IMR-90 (cell line): ENCODE measurements around the gene GABARAPL1. TPM values are rescaled to one million over a fixed set of nuclear protein-coding genes. Genes with fewer than 3 reads are reported as not detected.

ENCODE experiments used
- ATAC-seq: fragments of 200-7000 bp; cut with Tn5 transposase; 2 replicates; pipeline ENCODE4 v1.9.1; 2020; ENCODE audit warnings: low read depth, mild to moderate bottlenecking, moderate library complexity
- BruUV-seq: library from RNA; stranded (reverse); fragments of 400-500 nt; replicated peaks from 2 replicates; lab custom pipeline; 2021; lab: Mats Ljungman, UMichigan
- CTCF ChIA-PET: fragments of 300-600 bp; formaldehyde crosslinking; extraction: SDS; loops from one replicate; lab custom pipeline; 2021; ENCODE audit warnings: antibody characterized with exemption; lab: Yijun Ruan, JAX
- POLR2A ChIA-PET: fragments of 300-600 bp; sonication (Branson Sonifier 250); formaldehyde crosslinking; loops from one replicate; lab custom pipeline; 2022; ENCODE audit warnings: antibody characterized with exemption; ENCODE audit not compliant: unreplicated experiment; lab: Charles Lee
- DNase-seq: peaks from one replicate; pipeline ENCODE4 v3.0.0; 2013
- H2AFZ ChIP-seq: replicated peaks from 2 replicates; pipeline ENCODE3; 2013; ENCODE audit warnings: low read length, mild to moderate bottlenecking; ENCODE audit not compliant: poor library complexity
- H2AK5ac ChIP-seq: 2 replicates; pipeline ENCODE4 v1.6.1; 2013; ENCODE audit warnings: low read depth, low read length, inconsistent platforms
- H2AK9ac ChIP-seq: replicated peaks from 2 replicates; pipeline ENCODE3; 2013; ENCODE audit warnings: mild to moderate bottlenecking, low read depth, low read length, moderate library complexity; ENCODE audit not compliant: poor library complexity
- H2BK120ac ChIP-seq: 2 replicates; pipeline ENCODE4 v1.6.1; 2013; ENCODE audit warnings: low read depth, low read length, inconsistent platforms
- H2BK15ac ChIP-seq: 3 replicates; pipeline ENCODE4 v1.6.1; 2013; ENCODE audit warnings: low read depth, low read length, inconsistent platforms
- H2BK20ac ChIP-seq: 2 replicates; pipeline ENCODE4 v1.6.1; 2013; ENCODE audit warnings: low read depth, mild to moderate bottlenecking, inconsistent platforms, low read length, moderate library complexity
- H2BK5ac ChIP-seq: 2 replicates; pipeline ENCODE4 v1.6.1; 2013; ENCODE audit warnings: mild to moderate bottlenecking, low read depth, low read length, inconsistent platforms; ENCODE audit not compliant: poor library complexity, severe bottlenecking
- H3K14ac ChIP-seq: replicated peaks from 2 replicates; pipeline ENCODE4 v1.6.1; 2013; ENCODE audit warnings: low read depth, low read length, inconsistent platforms
- H3K18ac ChIP-seq: 2 replicates; pipeline ENCODE4 v1.6.1; 2013; ENCODE audit warnings: low read depth, low read length, control low read depth
- H3K23ac ChIP-seq: 2 replicates; pipeline ENCODE4 v1.6.1; 2013; ENCODE audit warnings: low read depth, low read length, inconsistent platforms
- H3K27ac ChIP-seq: 2 replicates; pipeline ENCODE4 v1.5.1; 2013; ENCODE audit warnings: mild to moderate bottlenecking, control low read depth, low read length; ENCODE audit not compliant: insufficient read depth
- H3K27me3 ChIP-seq: 2 replicates; pipeline ENCODE4 v1.6.1; 2013; ENCODE audit warnings: low read length; ENCODE audit not compliant: control insufficient read depth, insufficient read depth
- H3K36me3 ChIP-seq: 2 replicates; pipeline ENCODE4 v1.6.1; 2013; ENCODE audit warnings: low read length, mixed read lengths; ENCODE audit not compliant: control insufficient read depth, insufficient read depth
- H3K4ac ChIP-seq: 2 replicates; pipeline ENCODE4 v1.6.1; 2013; ENCODE audit warnings: low read depth, low read length, inconsistent platforms
- H3K4me1 ChIP-seq: 2 replicates; pipeline ENCODE4 v1.6.1; 2013; ENCODE audit warnings: low read length, mixed read lengths; ENCODE audit not compliant: control insufficient read depth, insufficient read depth
- H3K4me2 ChIP-seq: 2 replicates; pipeline ENCODE4 v1.6.1; 2013; ENCODE audit warnings: low read depth, mild to moderate bottlenecking, control low read depth, low read length, moderate library complexity
- H3K4me3 ChIP-seq: 2 replicates; pipeline ENCODE4 v1.5.1; 2013; ENCODE audit warnings: low read depth, mild to moderate bottlenecking, control low read depth, low read length, moderate library complexity; ENCODE audit not compliant: insufficient read depth
- H3K56ac ChIP-seq: 2 replicates; pipeline ENCODE4 v1.6.1; 2013; ENCODE audit warnings: low read length, inconsistent platforms; ENCODE audit not compliant: insufficient read depth; ENCODE audit errors: extremely low read depth
- H3K79me1 ChIP-seq, 2 experiments: 2 replicates each; pipeline ENCODE4 v1.6.1; 2013; ENCODE audit warnings: low read length in 2 of 2, inconsistent platforms in 1 of 2, low read depth in 1 of 2
- H3K9ac ChIP-seq: 2 replicates; pipeline ENCODE4 v1.6.1; 2013; ENCODE audit warnings: low read depth, low read length, control low read depth
- H3K9me1 ChIP-seq: 2 replicates; pipeline ENCODE4 v1.6.1; 2013; ENCODE audit warnings: low read length, inconsistent platforms; ENCODE audit not compliant: insufficient read depth
- H3K9me3 ChIP-seq: 2 replicates; pipeline ENCODE4 v1.6.1; 2013; ENCODE audit warnings: low read length; ENCODE audit not compliant: control insufficient read depth, insufficient read depth
- H4K20me1 ChIP-seq: 2 replicates; pipeline ENCODE4 v1.6.1; 2013; ENCODE audit warnings: low read length, inconsistent platforms; ENCODE audit not compliant: insufficient read depth
- H4K5ac ChIP-seq: 2 replicates; pipeline ENCODE4 v1.6.1; 2013; ENCODE audit warnings: mild to moderate bottlenecking, low read depth, low read length, control low read depth
- H4K8ac ChIP-seq, 2 experiments: 2 replicates each; pipeline ENCODE4 v1.6.1; 2013; ENCODE audit warnings: low read depth in 2 of 2, low read length in 2 of 2, control low read depth in 1 of 2, inconsistent platforms in 1 of 2
- H4K91ac ChIP-seq: 2 replicates; pipeline ENCODE4 v1.6.1; 2013; ENCODE audit warnings: low read depth, low read length, inconsistent platforms; ENCODE audit not compliant: insufficient read depth
- BHLHE40 ChIP-seq: fragments of 150-350 bp; IDR thresholded peaks from 2 replicates; pipeline ENCODE4 v1.6.1; 2016; ENCODE audit warnings: mild to moderate bottlenecking, low read depth, low read length
- CEBPB ChIP-seq: IDR thresholded peaks from 2 replicates; pipeline ENCODE4 v1.6.1; 2012; ENCODE audit warnings: low read depth, low read length, improper control_type of control experiment
- CHD1 ChIP-seq: IDR thresholded peaks from 2 replicates; pipeline ENCODE4 v1.6.1; 2012; ENCODE audit warnings: low read depth, low read length, improper control_type of control experiment
- CTCF ChIP-seq: conservative IDR thresholded peaks from 2 replicates; pipeline ENCODE4 v1.5.1; 2012; ENCODE audit warnings: mild to moderate bottlenecking, low read depth, low read length, improper control_type of control experiment
- ELK1 ChIP-seq: fragments of 150-350 bp; IDR thresholded peaks from 2 replicates; pipeline ENCODE4 v1.6.1; 2016; ENCODE audit warnings: low read depth, mild to moderate bottlenecking, low read length, moderate library complexity, borderline replicate concordance
- FOS ChIP-seq: fragments of 150-350 bp; IDR thresholded peaks from 2 replicates; pipeline ENCODE4 v1.6.1; 2016; ENCODE audit warnings: low read depth, low read length
- MAFK ChIP-seq: IDR thresholded peaks from 2 replicates; pipeline ENCODE4 v1.6.1; 2012; ENCODE audit warnings: low read depth, low read length, improper control_type of control experiment
- MAZ ChIP-seq: IDR thresholded peaks from 2 replicates; pipeline ENCODE4 v1.6.1; 2012; ENCODE audit warnings: low read depth, mild to moderate bottlenecking, low read length, improper control_type of control experiment, moderate library complexity, borderline replicate concordance
- MXI1 ChIP-seq: IDR thresholded peaks from 2 replicates; pipeline ENCODE4 v1.6.1; 2012; ENCODE audit warnings: low read depth, mild to moderate bottlenecking, low read length, moderate library complexity, borderline replicate concordance
- POLR2A ChIP-seq: IDR thresholded peaks from 2 replicates; pipeline ENCODE4 v1.6.1; 2012; ENCODE audit warnings: mild to moderate bottlenecking, low read depth, low read length
- SMC3 ChIP-seq: fragments of 150-350 bp; IDR thresholded peaks from 2 replicates; pipeline ENCODE4 v1.6.1; 2016; ENCODE audit warnings: low read depth, mild to moderate bottlenecking, antibody characterized with exemption, low read length, moderate library complexity
- WGBS, 2 experiments: methylation state at CpG; one replicate each; pipeline versions ENCODE4 v1.1.5 to v1.1.7; 2013; ENCODE audit warnings: missing lambda C conversion rate in 2 of 2; ENCODE audit not compliant: insufficient read length in 1 of 2; ENCODE audit errors: extremely low coverage in 2 of 2; 5-methylcytosine and 5-hydroxymethylcytosine counted together
- dilution Hi-C: fragments of 300-500 bp; cut with HindIII; formaldehyde crosslinking; loops from one replicate; pipeline ENCODE4 v1.14.3; 2018; ENCODE audit warnings: low sequenced_read_pairs; ENCODE audit not compliant: unreplicated experiment
- in situ Hi-C: fragments of 300-500 bp; cut with MboI; formaldehyde crosslinking; loops from 3 replicates; pipeline ENCODE4 v1.14.3; 2019; ENCODE audit warnings: low sequenced_read_pairs, inconsistent platforms, mixed read lengths
- intact Hi-C: fragments of 100-400 bp; cut with micrococcal nuclease; formaldehyde crosslinking; loops from 2 replicates; pipeline ENCODE4 v1.10.0; 2022
- polyA plus RNA-seq, 3 experiments: library from polyadenylated mRNA; depleted of rRNA; stranded (reverse); fragments of >200 nt; gene quantifications; 2 replicates each; pipeline ENCODE4 v1.2.3, GENCODE V29; 2012; ENCODE audit warnings: low replicate concordance in 1 of 3
- total RNA-seq: library from RNA; depleted of rRNA; stranded (reverse); fragments of >200 nt; gene quantifications from 2 replicates; pipeline ENCODE4 v1.2.3, GENCODE V29; 2012

GABARAPL1 gene
- total and polyA plus RNA-seq, 2 of the 4 experiments (the other 2 are of a cell fraction): 51.6 to 93.6 TPM

GRCh38 chr12:10243818-10244520, 31.3 kb downstream of the GABARAPL1 start:
- no peak overlapping the region for H2BK15ac ChIP-seq
- H2BK5ac ChIP-seq: no peak overlapping the region
- no peaks in the 10 kb centered on the region for H3K27me3 ChIP-seq
- ChIA-PET POLR2A (no interaction called here), CTCF (no interaction called here)
- WGBS, 2 experiments: 80% methylated on average over 2 of the region's 11 CpGs; no CpG with 5 or more reads in 1 of the 2 experiments
- no peak overlapping the region for H3K18ac ChIP-seq
- no peak for TF ChIP-seq POLR2A
- TF ChIP-seq BHLHE40: no peak
- no peak for TF ChIP-seq MAZ
- no peak for TF ChIP-seq ELK1
- no peak for TF ChIP-seq SMC3
- no peak for TF ChIP-seq MAFK
- TF ChIP-seq CTCF: no peak
- no peak for TF ChIP-seq FOS
- TF ChIP-seq CEBPB: no peak
- TF ChIP-seq MXI1: no peak
- no peak for TF ChIP-seq CHD1
- in situ Hi-C loops (no loop called here), dilution Hi-C loops (no loop called here), intact Hi-C loops (no loop called here)
- no peak overlapping the region for H2BK120ac ChIP-seq
- H4K20me1 ChIP-seq: no peaks in the 10 kb centered on the region
- no TSS peak for BruUV-seq
- H2AFZ ChIP-seq: no peak overlapping the region
- H3K9ac ChIP-seq: no peak overlapping the region
- no peak overlapping the region for H3K4me3 ChIP-seq
- H4K8ac ChIP-seq: no peak overlapping the region
- H3K4me1 ChIP-seq: no peaks in the 10 kb centered on the region; the same call in 1 of the 2 replicates
- no peaks in the 10 kb centered on the region for H3K9me3 ChIP-seq
- peaks cover 1% of the 10 kb centered on the region; the same call in 1 of the 2 replicates for H3K36me3 ChIP-seq
- H2AK5ac ChIP-seq: no peak overlapping the region
- H3K4me2 ChIP-seq: no peak overlapping the region
- no peak overlapping the region for H3K27ac ChIP-seq
- no peak overlapping the region for H2AK9ac ChIP-seq
- no peaks in the 10 kb centered on the region for H3K9me1 ChIP-seq
- no peak overlapping the region for H3K23ac ChIP-seq
- no peak for DNase-seq
- no peak overlapping the region for H4K91ac ChIP-seq
- no peak for ATAC-seq
- H3K56ac ChIP-seq: no peak overlapping the region
- H3K79me1 ChIP-seq: no peaks in the 10 kb centered on the region
- H3K14ac ChIP-seq: no peak overlapping the region
- H3K4ac ChIP-seq: no peak overlapping the region
- H2BK20ac ChIP-seq: no peak overlapping the region
- no peak overlapping the region for H4K5ac ChIP-seq
